Upper lobe of right lung (tissue), 1 donor: ENCODE measurements around the gene SERHL2. TPM values are rescaled to one million over a fixed set of nuclear protein-coding genes. Genes with fewer than 3 reads are reported as not detected.
A peak's percentile ranks its signal among the peaks of the same experiment; 100 is the strongest.

Experiments used
- ATAC-seq: fragments of 200-7000 bp; cut with Tn5 transposase; one replicate; pipeline ENCODE4 v1.9.1; 2020; ENCODE audit warnings: mild to moderate bottlenecking, moderate library complexity
- DNase-seq: peaks from one replicate; pipeline ENCODE4 v3.0.0-alpha.2; 2020
- H3K27ac ChIP-seq: fragments of 200-600 bp; one replicate; pipeline ENCODE4 v1.8.0; 2022
- H3K27me3 ChIP-seq: fragments of 200-600 bp; one replicate; pipeline ENCODE4 v1.8.0; 2022; ENCODE audit warnings: mild to moderate bottlenecking
- H3K36me3 ChIP-seq: fragments of 200-600 bp; one replicate; pipeline ENCODE4 v1.8.0; 2022
- H3K4me1 ChIP-seq: fragments of 200-600 bp; one replicate; pipeline ENCODE4 v1.8.0; 2022
- H3K4me3 ChIP-seq: fragments of 200-600 bp; one replicate; pipeline ENCODE4 v1.8.0; 2022; ENCODE audit warnings: mild to moderate bottlenecking
- H3K9me3 ChIP-seq: fragments of 200-600 bp; one replicate; pipeline ENCODE4 v1.8.0; 2022
- intact Hi-C: fragments of 100-400 bp; cut with DNase I; formaldehyde crosslinking; loops from one replicate; pipeline ENCODE4 v1.11.0; 2022
- total RNA-seq: library from RNA; stranded (reverse); fragmentation: NEBNext Ultra II Directional; extraction: Animal tissue kit (Norgen Biotek cat#: 25700); gene quantifications from one replicate; pipeline ENCODE4 v1.2.1, GENCODE V29; 2021
- TF ChIP-seq, protein P1 (sequence below): fragments of 200-600 bp; IDR thresholded peaks from one replicate; pipeline ENCODE4 v1.8.0; 2022; ENCODE audit warnings: antibody characterized with exemption
- donor health status: DM: no; HTN: yes; CAD: no; lungs with severe emphysema.

The SERHL2 gene
- total RNA-seq, 1 donor from 2014 or later = 1.2 TPM

DNA sequence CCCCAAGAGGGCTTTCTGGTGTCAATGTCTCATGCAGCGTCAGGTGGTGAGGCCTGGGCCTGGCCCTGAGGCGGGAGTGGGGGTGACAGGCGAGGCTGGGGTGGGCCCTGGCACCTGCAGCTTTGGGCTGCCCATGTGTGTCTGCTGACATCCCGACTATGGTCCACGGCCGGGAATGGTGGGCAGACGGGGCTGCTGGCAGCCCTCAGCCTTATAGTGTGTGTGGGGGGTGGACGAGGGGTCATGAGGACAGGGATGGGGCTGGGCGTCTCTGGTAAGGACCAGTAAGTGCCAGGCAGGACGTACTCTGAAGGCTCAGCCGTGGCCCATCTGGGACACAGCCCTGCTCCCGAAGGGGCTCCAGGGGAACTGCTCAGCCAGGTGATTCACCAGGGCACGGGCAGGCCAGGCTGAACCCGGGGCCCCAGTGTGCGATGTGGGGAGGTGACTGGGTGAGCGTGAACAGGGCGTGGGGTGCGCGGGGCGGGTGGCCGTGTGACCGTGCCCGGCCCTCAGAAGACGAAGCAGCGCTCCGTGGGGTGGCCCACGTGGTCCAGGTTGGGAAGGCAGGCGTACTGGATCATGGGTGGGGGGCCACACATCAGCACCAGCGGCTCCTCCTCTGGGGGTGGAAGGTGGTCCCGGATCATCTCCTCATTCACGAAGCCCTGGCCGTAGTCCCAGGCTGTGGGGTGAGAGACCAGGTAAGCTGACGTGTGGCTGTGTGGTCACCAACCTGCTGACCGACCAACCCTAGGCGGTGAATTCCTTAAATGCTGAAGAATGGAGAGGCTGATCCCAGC is 65.7 kb downstream of the SERHL2 start:
- Histone ChIP-seq H3K36me3 (peaks cover 29% of the 10 kb centered on the region), H3K27ac (peak overlapping the region; percentile 6), H3K4me3 (no peak overlapping the region), H3K4me1 (peaks cover 17% of the 10 kb centered on the region), H3K27me3 (no peaks in the 10 kb centered on the region), H3K9me3 (no peaks in the 10 kb centered on the region)
- intact Hi-C loops = no loop called here
- ATAC-seq (no peak), DNase-seq (no peak)
- TF ChIP-seq, protein P1, sequence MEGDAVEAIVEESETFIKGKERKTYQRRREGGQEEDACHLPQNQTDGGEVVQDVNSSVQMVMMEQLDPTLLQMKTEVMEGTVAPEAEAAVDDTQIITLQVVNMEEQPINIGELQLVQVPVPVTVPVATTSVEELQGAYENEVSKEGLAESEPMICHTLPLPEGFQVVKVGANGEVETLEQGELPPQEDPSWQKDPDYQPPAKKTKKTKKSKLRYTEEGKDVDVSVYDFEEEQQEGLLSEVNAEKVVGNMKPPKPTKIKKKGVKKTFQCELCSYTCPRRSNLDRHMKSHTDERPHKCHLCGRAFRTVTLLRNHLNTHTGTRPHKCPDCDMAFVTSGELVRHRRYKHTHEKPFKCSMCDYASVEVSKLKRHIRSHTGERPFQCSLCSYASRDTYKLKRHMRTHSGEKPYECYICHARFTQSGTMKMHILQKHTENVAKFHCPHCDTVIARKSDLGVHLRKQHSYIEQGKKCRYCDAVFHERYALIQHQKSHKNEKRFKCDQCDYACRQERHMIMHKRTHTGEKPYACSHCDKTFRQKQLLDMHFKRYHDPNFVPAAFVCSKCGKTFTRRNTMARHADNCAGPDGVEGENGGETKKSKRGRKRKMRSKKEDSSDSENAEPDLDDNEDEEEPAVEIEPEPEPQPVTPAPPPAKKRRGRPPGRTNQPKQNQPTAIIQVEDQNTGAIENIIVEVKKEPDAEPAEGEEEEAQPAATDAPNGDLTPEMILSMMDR = no peak

DNA sequence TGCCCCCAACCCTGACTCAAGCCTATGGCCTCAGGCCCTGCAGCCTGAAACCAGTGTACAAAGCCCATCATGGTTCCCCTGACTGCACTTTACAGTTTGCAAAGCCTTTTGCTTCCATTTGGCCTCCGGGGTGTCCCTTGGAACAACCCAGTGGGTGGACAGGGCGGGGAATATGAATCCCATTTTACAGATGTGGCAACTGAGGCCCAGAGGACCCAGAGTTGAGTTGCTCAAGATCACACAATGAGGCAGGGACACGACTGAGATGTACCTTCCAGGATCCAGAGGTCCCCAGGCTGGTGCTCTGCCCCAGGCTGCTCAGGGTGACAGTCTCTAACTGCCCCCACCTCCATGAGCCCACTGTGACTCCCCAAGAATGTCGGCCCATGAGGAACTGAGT is 66.3 kb downstream of the SERHL2 start:
- ATAC-seq = no peak
- TF ChIP-seq, protein P1 = no peak
- Histone ChIP-seq H3K4me3 (no peak overlapping the region), H3K9me3 (no peaks in the 10 kb centered on the region), H3K36me3 (peaks cover 33% of the 10 kb centered on the region), H3K27ac (no peak overlapping the region), H3K4me1 (peaks cover 17% of the 10 kb centered on the region), H3K27me3 (no peaks in the 10 kb centered on the region)
- intact Hi-C loops = no loop called here
- no peak for DNase-seq

DNA sequence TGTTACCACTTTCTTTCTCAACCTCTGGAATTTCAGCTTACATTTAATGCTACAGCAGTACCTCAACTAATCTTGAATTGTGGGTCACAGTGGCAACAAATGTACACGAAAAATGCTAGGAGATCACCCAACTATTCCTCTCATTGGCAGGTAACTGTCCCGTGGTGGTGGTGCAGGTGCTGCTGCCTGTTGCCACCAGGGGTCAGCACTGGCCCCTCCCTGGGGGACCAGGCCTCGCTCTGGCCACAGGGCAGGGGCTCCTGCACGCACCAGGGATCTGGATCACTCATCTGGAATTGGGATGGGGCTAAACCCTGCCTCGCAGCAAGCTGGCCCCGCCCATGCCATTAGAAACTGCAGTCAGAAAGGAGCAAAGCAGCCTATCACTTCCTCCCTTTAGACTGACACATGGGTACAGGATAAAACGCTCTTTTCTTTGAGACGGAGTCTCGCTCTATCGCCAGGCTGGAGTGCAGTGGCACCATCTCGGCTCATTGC is 67.8 kb downstream of the SERHL2 start:
- Histone ChIP-seq H3K27me3 (no peaks in the 10 kb centered on the region), H3K27ac (no peak overlapping the region), H3K36me3 (peaks cover 47% of the 10 kb centered on the region), H3K4me3 (no peak overlapping the region), H3K9me3 (no peaks in the 10 kb centered on the region), H3K4me1 (peaks cover 5% of the 10 kb centered on the region)
- DNase-seq (peak; percentile 88), ATAC-seq (peak; percentile 83)
- intact Hi-C loops = no loop called here
- TF ChIP-seq, protein P1 = peak; percentile 88

DNA sequence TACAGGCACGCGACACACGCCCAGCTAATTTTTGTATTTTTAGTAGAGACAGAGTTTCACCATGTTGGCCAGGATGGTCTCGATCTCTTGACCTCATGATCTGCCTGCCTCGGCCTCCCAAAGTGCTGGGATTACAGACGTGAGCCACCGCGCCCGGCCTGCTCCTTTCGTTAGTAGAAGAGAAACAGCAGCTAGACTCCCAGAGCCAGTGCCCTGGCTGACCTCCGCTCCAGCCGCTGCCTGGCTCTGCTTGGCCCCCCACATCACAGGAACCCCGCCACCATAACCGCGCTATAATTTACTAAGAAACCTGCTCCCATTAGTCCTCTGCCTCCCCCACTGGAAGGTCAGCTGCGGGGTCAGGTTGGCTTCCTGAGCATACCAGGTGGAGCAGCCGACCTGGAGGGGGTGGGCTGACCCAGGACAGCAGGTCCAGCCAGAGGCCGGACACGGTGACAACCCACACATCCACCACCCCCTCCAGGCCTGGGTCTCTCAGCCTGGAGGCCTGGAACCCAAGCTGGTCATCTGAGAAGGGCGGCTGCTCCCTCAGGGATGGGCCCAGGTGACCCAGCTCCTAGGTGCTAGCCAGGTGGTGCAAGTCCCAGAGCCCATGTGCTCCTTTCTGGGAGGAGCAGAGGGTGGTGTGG is 68.4 kb downstream of the SERHL2 start:
- ATAC-seq = no peak
- no peak overlapping the region for H3K27ac ChIP-seq
- H3K36me3 ChIP-seq = peaks cover 53% of the 10 kb centered on the region
- no peaks in the 10 kb centered on the region for H3K27me3 ChIP-seq
- DNase-seq = no peak
- H3K4me1 ChIP-seq = peaks cover 3% of the 10 kb centered on the region
- TF ChIP-seq, protein P1 = no peak
- intact Hi-C loops = no loop called here
- H3K4me3 ChIP-seq = no peak overlapping the region
- H3K9me3 ChIP-seq = no peaks in the 10 kb centered on the region

DNA sequence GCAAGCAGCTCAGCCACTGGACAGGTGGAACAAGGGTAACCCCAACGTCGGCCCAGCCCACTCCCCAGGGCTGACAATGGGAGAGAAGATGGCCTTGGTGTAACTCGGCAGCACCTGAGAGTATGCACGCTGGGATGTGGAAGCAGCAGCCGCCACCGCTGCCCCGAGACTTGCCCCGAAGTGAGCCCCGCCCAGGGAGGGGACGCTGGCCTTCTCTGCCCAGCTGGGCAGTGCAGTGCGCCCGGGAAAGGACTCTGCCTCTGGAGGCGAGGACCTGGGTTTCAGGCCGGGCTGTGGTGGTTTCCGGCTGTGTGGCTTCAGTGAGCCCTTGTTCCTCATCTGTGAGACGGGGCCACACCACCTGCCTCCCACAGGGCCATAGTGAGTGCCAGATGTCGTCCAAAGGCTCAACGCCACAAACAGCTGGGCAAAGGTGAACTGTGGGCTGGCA is 69.6 kb downstream of the SERHL2 start:
- DNase-seq (no peak), ATAC-seq (no peak)
- H3K4me3 ChIP-seq = no peak overlapping the region
- no peaks in the 10 kb centered on the region for H3K27me3 ChIP-seq
- TF ChIP-seq, protein P1 = no peak
- no peaks in the 10 kb centered on the region for H3K4me1 ChIP-seq
- H3K9me3 ChIP-seq = no peaks in the 10 kb centered on the region
- no peak overlapping the region for H3K27ac ChIP-seq
- intact Hi-C loops = no loop called here
- H3K36me3 ChIP-seq = peaks cover 65% of the 10 kb centered on the region

Other genes with a start within 250 kb of the SERHL2 start
- gene NFAM1, start 121.6 kb upstream of the SERHL2 start, total RNA-seq = 12.6 TPM
- 31.2 TPM for gene RRP7A, start 34.2 kb upstream of the SERHL2 start, total RNA-seq
- 66.9 TPM for gene POLDIP3, start 60.9 kb downstream of the SERHL2 start, total RNA-seq
- gene ATP5MGL, start 86.6 kb downstream of the SERHL2 start, total RNA-seq = 1.0 TPM
- 251 TPM for gene CYB5R3, start 95.4 kb downstream of the SERHL2 start, total RNA-seq
- gene A4GALT, start 166.9 kb downstream of the SERHL2 start, total RNA-seq = 25.7 TPM